GM21526 (cell line): Measurements from ENCODE around the gene MYOM1.

Experiments used
- ATAC-seq: cut with Tn5 transposase; IDR thresholded peaks from one replicate; pipeline ENCODE4 v1.9.1; 2021; ENCODE audit warnings: moderate library complexity; ENCODE audit not compliant: unreplicated experiment, low FRiP score

The MYOM1 gene

GRCh38 chr18:3156325-3156640 lies 63.5 kb downstream of the MYOM1 start:
- ATAC-seq: no peak

- no peak for ATAC-seq
These were observed 65.6 kb downstream of the MYOM1 start for GRCh38 chr18:3154214-3154613.

GRCh38 chr18:3153107-3153704 lies 66.6 kb downstream of the MYOM1 start:
- no peak for ATAC-seq

- no peak for ATAC-seq
These were observed 67.5 kb downstream of the MYOM1 start for GRCh38 chr18:3152294-3152693.

GRCh38 chr18:3151399-3152264 lies 68.1 kb downstream of the MYOM1 start:
- ATAC-seq: no peak

GRCh38 chr18:3150688-3151087 lies 69.1 kb downstream of the MYOM1 start:
- no peak for ATAC-seq

GRCh38 chr18:3150274-3150673 lies 69.5 kb downstream of the MYOM1 start:
- no peak for ATAC-seq

GRCh38 chr18:3148930-3149535 lies 70.7 kb downstream of the MYOM1 start:
- no peak for ATAC-seq

- no peak for ATAC-seq
These were observed 71.7 kb downstream of the MYOM1 start for GRCh38 chr18:3147935-3148554.

GRCh38 chr18:3140986-3141639 lies 78.7 kb downstream of the MYOM1 start:
- no peak for ATAC-seq

- ATAC-seq: no peak
These were observed 79.4 kb downstream of the MYOM1 start for GRCh38 chr18:3140342-3140741.

GRCh38 chr18:3139406-3139805 lies 80.4 kb downstream of the MYOM1 start:
- no peak for ATAC-seq

GRCh38 chr18:3138274-3138975 lies 81.3 kb downstream of the MYOM1 start:
- ATAC-seq: no peak

GRCh38 chr18:3135536-3135935 lies 84.2 kb downstream of the MYOM1 start:
- ATAC-seq: no peak

GRCh38 chr18:3132700-3133099 lies 87.1 kb downstream of the MYOM1 start:
- ATAC-seq: no peak

- ATAC-seq: no peak
These were observed 89.4 kb downstream of the MYOM1 start for GRCh38 chr18:3130344-3130743.

- peak; percentile 97 for ATAC-seq
These were observed 90.5 kb downstream of the MYOM1 start for GRCh38 chr18:3129053-3129864.

GRCh38 chr18:3126457-3127097 lies 93.2 kb downstream of the MYOM1 start:
- no peak for ATAC-seq

- no peak for ATAC-seq
These were observed 94.9 kb downstream of the MYOM1 start for GRCh38 chr18:3124822-3125221.
